ENCODE results near the gene NAA11.
"Not testable (repeated sequence)": the region's sequence is repeated elsewhere in the genome, so short reads cannot be mapped to it uniquely, and the experiment has no call there.

The NAA11 gene

DNA sequence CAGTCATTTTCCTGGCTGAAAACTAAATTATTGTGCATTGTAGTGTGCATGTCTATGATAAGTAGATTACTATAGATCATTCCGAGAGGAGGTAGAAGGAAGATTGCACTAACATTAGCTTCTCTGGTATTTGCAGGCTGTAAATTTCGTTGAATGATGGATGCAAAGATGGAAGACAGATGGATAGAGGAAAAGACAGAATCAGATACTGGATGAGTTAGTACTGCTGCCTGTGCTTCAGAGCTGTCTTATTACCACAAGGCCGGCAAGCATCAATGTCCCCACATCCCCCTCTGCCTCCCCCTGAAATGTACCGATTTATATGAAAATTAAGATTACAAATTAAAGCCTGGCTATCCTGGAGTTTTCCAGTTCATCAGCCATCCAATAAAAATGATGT lies 17.7 kb downstream of the NAA11 start:
- peak; percentile 25 for DNase-seq

DNA sequence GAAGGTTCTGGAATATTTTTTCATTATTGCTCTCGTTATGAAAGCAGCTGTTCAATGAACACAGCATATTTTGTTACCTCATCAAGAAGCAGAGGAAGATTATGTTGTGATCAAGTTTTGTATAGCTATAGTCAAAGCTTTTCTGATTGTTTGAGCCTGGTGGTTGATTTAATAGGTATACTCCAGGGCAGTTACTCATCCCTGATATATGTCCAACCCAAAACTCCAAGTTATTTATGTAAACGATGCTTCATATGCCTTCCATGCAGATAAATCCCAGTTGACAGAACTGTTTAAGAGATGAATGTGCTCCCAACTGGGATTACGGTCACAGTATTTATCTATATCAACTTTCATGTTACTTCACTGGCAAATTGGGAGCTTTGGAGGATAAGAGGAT lies 19.1 kb downstream of the NAA11 start:
- peak; percentile 84 for DNase-seq

DNA sequence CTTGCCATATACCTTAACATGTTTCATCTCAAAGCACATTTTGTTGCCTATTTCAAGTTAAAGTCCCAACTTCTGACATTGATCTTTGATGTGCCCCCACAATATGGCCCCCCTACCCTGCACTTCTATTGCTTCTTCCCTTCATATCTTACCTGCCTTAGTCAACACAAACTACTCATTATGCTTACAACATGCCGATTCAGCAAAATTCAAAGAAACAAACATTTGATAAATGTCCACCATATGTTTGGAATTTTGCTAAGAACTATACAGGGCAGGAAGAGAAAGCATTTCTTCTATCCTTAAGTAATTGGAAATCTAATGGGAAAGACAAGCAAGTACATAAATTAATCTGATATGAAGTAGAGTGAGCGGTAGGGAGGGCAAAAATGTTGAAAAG lies 25.6 kb downstream of the NAA11 start:
- no peak for DNase-seq

DNA sequence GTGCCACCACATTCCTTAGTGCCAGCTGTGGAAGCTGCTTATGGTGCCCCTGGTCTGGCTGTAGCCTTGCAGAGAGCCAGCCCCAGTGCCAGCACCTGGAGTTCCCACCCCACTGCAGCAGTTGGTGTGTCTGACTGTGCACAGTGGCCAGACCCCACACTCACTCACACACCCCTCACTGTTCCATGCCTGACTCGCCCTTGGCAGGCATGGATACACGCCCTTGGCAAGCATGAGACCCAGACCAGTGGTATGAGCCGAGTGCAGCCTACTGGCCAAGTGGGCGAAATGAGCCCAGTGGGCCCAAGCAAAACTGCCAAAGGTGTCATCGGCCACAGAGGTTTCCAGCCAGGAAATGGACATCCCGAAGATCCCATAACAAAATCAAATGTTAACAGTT lies 27.4 kb downstream of the NAA11 start:
- DNase-seq, result no peak

DNA sequence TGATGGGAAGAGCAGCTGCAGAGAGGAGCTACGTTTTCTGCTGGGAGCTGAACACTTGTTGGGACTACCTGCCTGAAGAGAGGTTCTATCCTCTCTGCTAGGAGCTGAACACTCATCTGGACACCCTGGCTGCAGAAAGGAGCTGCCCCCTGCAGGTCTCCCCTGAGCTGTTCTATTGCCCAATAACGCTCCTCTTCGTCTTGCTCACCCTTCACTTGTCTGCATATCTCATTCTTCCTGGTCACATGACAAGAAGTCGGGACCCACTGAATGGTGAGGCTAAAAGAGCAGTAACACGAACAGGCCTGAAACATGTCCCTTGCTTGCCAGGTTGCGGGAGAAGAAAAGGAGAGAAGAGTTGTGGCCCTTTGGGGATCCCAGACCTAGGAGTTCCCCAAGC lies 27.8 kb downstream of the NAA11 start:
- no peak for DNase-seq

DNA sequence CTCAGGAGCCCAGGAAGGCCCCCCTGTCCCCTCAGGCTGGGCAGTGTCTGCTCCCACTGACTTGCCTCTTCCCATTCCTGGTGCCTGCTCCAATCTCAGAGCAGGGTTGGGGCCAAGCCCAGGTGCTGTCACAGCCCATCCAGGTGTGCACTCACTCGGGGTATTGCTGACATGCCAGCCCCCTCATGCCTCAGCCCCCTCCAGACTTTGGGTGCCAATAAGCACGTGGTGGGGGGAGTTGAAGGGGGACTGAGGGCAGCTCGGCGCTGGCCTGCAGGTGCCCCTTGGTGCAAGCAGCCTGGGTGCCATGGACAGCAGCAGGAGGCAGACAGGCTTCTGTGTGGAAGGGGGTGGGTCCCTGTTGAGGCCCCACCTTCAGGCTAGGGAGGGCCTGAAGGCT lies 28.4 kb downstream of the NAA11 start:
- DNase-seq, result no peak

DNA sequence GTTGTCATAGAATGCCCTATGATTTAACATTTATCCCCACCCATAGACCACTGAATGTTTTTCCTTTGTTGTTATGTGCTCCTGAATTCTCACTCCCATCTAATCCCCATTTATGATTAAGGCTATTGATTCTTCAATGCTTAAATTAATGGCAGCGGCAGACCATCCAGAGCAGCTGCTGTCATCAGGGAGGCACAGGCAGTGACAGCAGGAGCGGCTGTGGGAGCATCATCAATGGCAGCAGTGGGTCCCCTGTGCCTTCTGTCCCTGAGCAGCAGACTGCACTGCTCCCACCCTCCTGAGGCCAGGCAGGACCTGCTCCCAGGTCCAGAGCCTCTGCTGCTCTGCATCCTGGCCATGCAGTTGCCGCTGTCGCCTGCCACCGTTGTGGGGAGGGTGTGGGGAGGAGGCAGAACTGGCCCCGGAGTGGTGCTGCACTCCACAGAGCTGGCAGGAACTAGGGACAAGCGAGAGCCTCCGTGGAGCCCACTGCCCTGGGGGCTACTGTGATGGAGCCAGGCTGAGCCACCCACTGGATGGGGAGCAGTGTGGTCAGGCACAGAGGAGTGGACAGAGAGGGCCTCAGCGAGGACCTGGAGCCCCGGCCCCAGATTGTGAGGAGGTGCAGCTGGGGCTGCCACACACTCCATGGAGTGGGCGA lies 29.0 kb downstream of the NAA11 start:
- peak; percentile 61 for DNase-seq

DNA sequence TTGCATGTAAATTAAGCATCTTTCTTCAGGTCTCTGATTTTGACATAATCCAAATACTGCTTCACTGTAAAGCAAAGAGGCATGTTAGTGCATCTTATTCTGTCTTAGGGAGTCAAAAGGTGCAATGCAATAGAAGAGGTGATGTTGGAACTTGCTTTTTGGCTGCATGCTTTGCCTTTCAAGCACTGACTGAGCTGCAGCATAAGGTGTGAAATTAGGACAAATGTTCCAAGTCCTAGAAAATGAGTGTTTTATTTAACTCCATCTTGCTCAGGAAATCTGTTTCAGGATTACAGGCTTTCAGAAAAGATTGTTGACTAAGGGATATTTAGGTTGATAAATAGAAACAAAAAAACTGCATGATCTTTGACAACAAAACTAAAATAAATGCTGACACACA lies 30.8 kb downstream of the NAA11 start:
- DNase-seq, result no peak

DNA sequence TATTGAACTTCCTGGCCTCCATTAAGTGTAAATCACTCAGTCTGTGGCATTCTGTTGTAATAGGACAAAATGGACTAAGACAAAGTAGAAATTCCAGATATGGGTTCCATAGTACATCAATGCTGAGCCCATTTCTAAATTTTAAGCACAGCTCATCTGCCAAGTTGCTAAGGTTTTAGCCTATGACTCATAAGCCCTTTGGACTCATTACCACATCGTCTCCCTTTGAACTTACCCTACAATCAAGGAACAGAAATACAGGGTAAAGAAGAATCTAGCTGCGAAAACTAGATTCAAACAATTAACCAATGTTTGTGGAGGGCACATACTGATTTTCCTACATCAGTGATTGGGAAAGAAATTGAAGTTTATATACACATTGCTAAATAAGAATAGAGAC lies 31.8 kb downstream of the NAA11 start:
- no peak for DNase-seq

DNA sequence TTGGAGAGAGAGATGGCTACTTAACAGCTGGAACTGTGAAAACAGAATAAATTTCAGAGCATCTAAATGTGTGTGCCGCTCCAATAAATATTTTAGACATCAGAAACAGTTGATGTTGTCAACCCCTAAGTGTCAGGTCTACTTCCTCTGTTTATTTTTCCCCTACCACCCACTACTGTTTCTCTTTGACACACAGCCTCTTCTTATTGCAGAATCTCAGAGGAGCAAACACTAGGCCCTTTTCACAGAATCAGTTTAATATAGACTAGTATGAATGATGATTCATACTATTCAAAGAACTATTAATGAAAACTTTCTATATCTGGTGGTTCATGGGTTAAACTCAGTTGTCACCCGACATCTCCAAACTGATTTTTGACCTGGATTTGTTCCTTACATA lies 33.9 kb downstream of the NAA11 start:
- DNase-seq, result no peak

DNA sequence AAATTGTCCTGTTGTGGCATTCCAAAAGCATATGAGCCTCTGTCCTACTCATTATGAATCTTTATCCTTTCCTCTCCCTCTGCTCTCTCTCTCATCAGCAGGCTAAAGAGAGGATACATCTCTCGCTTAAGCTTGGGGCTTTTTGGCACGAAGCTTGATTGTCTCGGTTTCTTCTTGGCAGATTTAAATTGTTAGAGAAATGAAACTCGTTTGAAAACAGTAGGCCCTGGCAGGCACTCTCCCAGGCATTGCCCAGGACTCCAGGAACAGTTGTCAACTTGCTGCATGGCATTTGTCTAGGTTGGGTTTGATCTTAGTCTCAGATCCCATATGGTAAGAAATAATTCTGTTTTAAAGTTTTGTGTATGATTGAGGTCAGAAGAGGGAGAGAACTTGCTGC lies 35.5 kb downstream of the NAA11 start:
- DNase-seq, result no peak

DNA sequence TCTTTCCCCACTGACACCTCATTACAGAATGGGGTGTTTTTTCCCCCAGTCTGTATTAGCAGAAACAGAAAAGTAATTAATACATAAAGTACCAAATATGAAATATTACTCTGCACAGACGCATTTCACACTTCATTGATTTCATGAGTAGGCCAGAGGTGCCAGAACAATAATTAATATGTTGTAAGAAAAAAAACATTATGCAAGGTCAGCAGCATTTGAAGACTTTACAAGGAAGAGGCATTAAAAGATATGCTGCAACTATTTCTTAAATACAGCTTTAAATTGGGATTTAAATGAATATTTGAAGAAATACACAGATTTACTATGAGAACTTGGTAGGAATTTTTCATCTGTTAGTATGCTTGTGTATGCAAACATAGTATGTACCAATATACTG lies 37.7 kb downstream of the NAA11 start:
- no peak for DNase-seq

DNA sequence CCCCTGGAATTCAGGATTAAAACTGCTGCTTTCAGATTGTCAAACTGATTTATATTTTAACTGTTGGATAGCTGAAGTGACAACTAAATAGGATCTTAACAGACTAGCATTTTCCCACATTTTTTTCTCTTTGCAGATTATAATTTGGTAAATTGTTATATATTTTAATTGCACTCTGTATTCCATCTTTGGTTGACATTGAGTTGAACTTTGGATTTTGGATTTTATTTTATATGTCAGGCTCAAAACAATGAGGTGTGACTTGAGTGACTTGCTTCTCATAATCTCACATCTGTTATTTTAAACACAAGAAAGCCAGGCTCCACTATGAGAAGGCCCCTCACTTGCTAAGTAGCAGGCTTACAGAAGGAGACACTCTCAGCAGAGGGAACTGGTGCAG lies 38.1 kb downstream of the NAA11 start:
- DNase-seq, result peak; percentile 67

DNA sequence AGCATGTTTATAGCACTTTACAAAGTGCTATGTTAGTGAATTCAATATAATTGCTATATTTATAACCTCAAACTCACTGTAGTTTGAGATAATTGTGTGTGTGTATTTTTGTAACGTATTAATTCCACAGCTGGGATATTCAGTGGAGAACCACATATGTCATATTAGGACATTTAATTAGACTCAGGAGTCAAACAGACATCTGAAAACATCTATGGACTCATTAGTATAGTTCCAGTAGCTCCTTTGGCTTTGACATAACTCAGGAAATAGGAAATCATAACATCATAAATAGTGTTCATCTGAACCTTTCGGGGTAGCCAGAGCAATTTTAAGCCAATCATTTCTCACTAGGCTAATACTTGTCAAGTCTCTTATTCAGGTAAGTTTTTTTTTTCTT lies 38.8 kb downstream of the NAA11 start:
- no peak for DNase-seq

DNA sequence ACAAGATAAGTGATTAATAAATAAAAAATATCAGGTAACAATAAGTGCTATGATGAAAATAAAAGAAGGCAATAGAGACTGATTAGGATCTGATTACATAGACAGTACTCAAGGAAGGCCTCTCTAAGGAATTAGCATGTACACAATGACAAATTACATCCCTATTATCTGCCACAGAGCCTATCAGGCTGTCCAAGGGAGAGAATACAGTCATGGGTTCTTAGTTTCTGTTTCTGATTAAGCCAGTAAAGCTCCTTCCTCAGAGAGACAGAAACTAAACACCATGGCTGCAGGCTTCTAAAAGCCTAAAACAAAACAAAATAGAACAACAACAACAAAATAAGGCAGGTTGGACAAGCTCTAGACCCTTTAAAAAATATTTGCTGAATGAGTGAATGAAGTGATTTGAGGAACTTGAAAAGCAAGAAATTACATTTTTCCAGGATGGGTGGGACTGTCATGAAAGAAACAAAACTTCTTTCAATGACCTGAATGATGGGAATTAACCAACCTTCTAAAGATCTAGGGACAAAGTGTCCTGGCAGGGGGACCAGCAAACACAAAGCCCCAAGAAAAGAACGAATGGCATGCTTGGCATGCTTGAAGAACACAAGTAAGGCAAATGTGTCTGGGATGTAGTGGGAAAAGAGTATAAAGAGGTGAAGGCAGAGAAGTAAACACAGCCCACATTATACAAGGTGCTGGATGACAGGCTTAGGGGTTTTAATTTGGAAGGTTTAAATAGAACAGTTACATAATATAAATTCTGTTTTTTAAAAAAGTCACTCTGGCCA lies 44.1 kb downstream of the NAA11 start:
- no peak for DNase-seq

DNA sequence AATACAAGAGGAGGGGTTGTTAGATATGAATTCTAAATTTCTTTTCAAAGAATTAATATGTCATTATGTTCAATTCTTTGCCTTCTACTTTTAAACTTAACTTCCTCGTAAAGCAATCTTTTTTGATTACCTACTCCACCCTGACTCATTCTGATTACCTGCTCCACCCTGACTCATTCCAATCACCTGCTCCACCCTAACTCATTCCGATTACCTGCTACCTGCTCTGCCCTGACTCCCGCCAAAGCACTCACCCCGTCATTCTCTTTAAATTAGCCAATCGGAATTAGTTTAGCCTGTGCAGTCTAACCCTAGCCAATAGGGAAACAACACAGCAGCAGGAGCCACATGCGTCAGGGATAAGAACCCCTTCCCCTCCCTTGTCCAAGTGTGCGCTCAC lies 48.4 kb downstream of the NAA11 start:
- not testable (repeated sequence) for DNase-seq

DNA sequence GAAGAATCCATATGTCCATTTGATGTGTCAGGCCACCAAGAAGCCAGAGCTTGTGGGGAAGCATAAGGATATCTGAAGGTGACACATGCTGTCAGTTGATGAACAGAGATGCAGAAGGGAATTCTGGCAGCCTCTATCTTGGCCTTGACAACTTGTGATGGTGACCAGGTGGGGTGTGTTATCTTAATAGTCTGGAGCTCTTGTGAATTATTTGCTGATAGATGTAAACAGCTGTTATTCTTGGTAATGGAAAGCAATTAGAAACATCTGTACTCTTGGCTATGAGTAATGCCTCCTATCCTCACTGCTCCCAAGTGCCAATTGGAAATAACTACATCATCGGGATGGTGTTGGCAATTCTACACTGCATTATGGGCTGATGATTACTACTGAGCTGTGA lies 51.9 kb downstream of the NAA11 start:
- DNase-seq, result no peak

DNA sequence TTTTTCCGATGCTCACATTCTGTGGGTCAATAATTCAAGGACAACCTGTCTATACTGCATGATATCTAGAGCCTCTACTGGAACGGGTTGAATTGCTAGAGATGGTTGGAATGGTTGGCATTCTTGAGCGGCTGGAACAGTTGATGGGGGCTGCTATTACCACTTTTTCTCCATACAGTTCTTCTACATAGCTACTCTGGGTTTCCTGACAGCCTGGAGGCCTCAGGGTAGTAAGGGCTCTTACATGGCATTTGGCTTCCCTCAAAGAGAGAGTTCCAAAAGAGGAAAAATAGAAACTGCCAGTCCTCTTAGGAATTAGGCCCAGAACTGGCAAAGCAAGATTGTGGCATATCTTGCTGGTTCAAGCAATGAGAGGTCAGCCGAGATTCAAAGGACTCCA lies 53.1 kb downstream of the NAA11 start:
- no peak for DNase-seq

DNA sequence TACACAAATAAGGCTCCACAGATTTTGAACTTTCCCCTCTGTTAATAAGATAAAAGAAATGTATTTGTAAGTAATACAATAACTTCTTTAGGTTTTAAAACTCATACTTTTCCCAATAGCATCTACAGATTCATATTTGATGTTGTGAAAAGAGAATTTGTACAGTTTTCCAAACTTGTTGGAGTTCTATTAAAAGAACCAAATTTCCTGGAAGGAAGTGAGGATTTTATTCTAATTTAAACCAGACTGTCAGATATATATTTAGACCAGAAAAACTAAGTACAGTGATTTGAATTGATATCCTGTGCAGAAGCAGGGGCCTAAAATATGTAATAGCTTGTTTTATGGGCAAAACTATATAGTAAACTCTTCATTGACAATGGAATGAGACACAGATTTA lies 53.7 kb downstream of the NAA11 start:
- no peak for DNase-seq

DNA sequence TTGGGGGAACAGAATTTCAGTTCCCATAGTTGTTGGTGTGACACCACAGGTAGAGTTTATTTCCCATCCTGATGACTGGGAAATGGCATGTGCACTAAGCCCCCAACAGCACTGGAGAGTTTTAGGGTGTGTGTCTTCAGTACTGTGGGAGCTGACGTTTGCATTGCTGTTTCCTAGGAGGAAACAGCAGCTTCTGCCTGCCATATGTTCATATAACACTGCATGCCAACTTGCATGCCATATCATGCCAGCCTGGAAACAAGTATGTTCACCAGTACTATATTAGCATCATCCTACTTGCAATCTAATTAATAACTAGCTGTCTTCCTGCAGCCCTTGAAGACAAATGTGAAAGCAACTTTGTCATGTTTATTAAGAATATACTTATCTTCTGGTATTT lies 58.2 kb downstream of the NAA11 start:
- no peak for DNase-seq
